ENCODE data around the gene KLF7. TPM values are rescaled to one million over a fixed set of nuclear protein-coding genes. Genes with fewer than 3 reads are reported as not detected.

The KLF7 gene
- total RNA-seq: 18.1 TPM

GRCh38 chr2:207165121-207166038 lies at the start of gene KLF7:
Gene KLF7 (minus strand): TSS chr2:207165948. CDS start chr2:207165568, 380 bp downstream.
- DNase-seq: peak; percentile 66

GRCh38 chr2:207215308-207215707 lies 49.6 kb upstream of the KLF7 start:
- no peak for DNase-seq

- no peak for DNase-seq
Measured at GRCh38 chr2:207214446-207214845, 48.7 kb upstream of the KLF7 start.

GRCh38 chr2:207206011-207206410 lies 40.3 kb upstream of the KLF7 start:
- DNase-seq: no peak

- no peak for DNase-seq
Measured at GRCh38 chr2:207205173-207205957, 39.6 kb upstream of the KLF7 start.

- DNase-seq: no peak
Measured at GRCh38 chr2:207203056-207203455, 37.3 kb upstream of the KLF7 start.

- peak; percentile 71 for DNase-seq
Measured at GRCh38 chr2:207202645-207203044, 36.9 kb upstream of the KLF7 start.

GRCh38 chr2:207201416-207201815 lies 35.7 kb upstream of the KLF7 start:
- DNase-seq: no peak

GRCh38 chr2:207200136-207200535 lies 34.4 kb upstream of the KLF7 start:
- DNase-seq: no peak

- DNase-seq: no peak
Measured at GRCh38 chr2:207194028-207194427, 28.3 kb upstream of the KLF7 start.

- peak; percentile 70 for DNase-seq
Measured at GRCh38 chr2:207188626-207189419, 23.1 kb upstream of the KLF7 start.

GRCh38 chr2:207185372-207185771 lies 19.6 kb upstream of the KLF7 start:
- no peak for DNase-seq

GRCh38 chr2:207184768-207185167 lies 19.0 kb upstream of the KLF7 start:
- no peak for DNase-seq

- no peak for DNase-seq
Measured at GRCh38 chr2:207184348-207184747, 18.6 kb upstream of the KLF7 start.

GRCh38 chr2:207183506-207183905 lies 17.8 kb upstream of the KLF7 start:
- no peak for DNase-seq

GRCh38 chr2:207182911-207183310 lies 17.2 kb upstream of the KLF7 start:
- no peak for DNase-seq

GRCh38 chr2:207181526-207182274 lies 16.0 kb upstream of the KLF7 start:
- no peak for DNase-seq

- no peak for DNase-seq
Measured at GRCh38 chr2:207180741-207181140, 15.0 kb upstream of the KLF7 start.

GRCh38 chr2:207176247-207176646 lies 10.5 kb upstream of the KLF7 start:
- DNase-seq: no peak

- DNase-seq: no peak
Measured at GRCh38 chr2:207173641-207174040, 7.9 kb upstream of the KLF7 start.

- no peak for DNase-seq
Measured at GRCh38 chr2:207167099-207167923, 1.6 kb upstream of the KLF7 start.
